ENCODE results near the gene ZEB1.
"Not testable (repeated sequence)": the region's sequence is repeated elsewhere in the genome, so short reads cannot be mapped to it uniquely, and the experiment has no call there.

ZEB1 gene

DNA sequence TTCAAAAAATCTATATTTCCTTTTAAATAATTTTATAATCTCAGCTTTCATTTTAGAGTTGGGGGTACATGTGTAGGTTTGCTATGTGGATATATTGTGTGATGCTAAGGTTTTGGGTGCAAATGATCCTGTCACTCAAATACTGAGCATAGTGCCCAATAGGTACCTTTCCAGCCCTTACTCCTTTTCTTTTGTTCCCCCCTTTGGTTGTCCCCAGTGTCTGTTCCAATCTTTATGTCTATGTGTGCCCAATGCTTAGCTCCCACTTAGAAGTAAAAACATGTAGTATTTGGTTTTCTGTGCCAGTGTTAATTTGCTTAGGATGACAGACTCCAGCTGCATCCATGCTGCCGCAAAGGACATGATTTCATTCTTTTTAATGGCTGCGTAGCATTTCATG lies 103.6 kb downstream of the ZEB1 start:
- DNase-seq (ENCODE audit: low read depth, low spot score): no peak

DNA sequence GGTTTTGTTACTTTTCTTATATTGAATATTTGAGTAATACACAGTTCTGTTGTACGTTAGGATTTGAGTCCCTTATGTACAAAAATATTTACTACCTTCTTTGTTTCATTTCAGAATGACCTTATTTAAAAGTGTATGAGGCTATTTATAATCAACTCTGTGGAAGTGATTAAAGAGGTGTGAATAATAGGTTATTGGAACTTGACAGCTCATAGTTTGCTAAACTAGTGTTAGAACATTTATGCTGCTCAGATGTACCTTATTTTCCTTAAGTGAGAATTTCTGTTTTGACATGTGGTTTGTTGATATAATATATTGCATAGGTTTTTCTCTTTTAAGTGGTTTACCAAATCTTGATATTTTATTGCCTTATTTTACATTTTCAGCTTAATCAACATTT lies 105.5 kb downstream of the ZEB1 start:
- DNase-seq (ENCODE audit: low read depth, low spot score): no peak

DNA sequence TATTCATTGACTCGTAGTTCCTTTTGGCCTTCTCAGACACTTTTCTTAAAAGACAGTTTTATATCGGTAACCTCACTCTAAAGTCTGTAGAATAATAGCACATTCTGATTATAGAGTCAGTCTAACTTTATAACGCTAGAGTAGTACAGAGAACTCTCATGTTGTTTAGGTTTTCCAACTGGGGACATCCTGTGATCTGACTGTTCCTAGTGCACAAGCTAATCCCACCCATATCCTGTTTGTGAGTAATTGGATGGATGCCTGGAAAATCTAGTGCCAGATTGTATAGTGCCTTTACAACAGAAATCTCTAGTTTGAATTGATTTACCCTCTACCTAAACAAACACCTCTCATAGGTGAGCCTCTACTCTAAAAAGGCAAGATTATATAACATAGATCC lies 107.4 kb downstream of the ZEB1 start:
- peak; percentile 33 for DNase-seq (ENCODE audit: low read depth, low spot score)

DNA sequence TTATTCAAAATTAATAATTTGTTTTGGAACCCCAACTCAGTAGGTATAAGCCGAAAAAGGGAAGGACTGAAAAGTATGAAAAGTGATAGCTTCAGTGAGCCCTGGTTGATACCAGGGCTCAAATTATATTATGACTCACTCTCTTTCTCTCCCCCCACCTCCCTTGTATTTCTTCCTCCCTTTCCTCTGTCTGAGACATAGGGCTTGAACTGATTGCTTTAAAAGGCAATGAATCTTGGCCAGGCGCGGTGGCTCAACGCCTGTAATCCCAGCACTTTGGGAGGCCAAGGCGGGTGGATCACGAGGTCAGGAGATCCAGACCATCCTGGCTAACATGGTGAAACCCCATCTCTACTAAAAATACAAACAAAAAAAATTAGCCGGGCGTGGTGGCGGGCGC lies 108.3 kb downstream of the ZEB1 start:
- not testable (repeated sequence) for DNase-seq (ENCODE audit: low read depth, low spot score)

DNA sequence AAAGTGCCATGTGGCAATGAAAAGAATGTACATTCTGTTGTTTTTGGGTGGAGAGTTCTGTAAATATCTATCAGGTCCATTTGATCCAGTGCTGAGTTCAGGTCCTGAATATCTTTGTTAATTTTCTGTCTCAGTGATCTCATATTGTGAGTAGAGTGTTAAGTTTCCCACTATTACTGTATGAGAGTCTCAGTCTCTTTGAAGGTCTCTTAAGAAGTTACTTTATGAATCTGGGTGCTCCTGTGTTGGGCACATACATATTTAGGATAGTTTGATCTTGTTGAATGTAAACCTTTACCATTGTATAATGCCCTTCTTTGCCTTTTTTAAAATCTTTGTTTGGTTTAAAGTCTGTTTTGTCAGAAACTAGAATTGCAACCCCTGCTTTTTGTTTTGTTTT lies 109.5 kb downstream of the ZEB1 start:
- not testable (repeated sequence) for DNase-seq (ENCODE audit: low read depth, low spot score)

DNA sequence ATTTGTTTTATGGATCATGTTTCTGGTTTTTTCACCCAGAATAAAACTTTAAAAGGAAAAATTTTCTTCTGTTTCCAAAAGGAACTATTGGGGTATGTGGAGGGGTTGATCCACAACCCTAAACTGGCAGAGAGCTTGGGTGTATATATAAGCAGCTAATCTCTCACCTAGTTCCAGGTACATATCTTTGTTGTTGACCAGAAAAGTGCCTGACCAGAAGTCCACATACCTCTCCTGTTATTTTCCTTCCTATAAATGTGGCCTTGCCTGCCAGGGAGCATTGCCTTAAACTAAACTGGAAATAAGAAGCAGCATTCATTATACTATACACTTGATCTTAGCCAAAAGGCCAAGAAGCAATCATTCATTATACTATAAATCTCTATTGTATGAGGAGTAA lies 112.0 kb downstream of the ZEB1 start:
- no peak for DNase-seq (ENCODE audit: low read depth, low spot score)

DNA sequence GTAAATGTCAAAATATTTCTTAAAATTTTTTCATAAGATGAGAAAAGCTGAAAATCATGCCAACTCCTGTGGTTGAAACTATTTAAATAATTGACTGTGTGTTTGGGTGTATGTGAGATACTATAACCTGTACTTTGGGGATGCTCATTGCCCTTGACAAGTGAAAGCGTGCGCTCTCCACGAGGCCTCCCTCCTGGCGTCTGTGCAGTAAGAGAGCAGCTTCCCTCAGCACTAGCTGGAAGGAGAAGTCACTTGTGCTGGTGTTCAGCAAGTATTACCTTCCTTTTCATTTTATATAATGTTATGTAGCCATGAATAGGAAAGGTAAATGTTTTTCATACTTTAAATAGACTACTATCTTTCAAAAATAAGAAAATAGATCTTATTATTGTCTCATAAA lies 118.9 kb downstream of the ZEB1 start:
- no peak for DNase-seq (ENCODE audit: low read depth, low spot score)

DNA sequence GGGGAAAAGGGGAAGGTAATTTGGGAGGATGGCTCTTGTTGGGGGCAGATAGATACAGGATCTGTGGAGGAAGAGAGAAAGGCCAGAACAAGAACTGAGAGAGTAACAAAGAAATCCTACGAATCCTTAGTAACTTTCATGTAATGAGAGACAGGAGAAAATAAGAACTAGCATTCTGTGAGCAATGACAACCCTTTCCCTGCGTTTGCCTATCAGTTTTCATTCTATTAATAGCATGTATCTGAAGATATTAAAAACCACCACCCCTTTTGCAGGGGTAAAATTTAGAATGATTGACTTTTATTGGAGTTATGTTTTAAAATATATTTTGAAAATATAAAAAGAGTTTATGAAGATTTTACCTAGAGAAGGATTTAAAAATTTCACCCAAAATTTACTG lies 132.8 kb downstream of the ZEB1 start:
- DNase-seq (ENCODE audit: low read depth, low spot score): no peak

DNA sequence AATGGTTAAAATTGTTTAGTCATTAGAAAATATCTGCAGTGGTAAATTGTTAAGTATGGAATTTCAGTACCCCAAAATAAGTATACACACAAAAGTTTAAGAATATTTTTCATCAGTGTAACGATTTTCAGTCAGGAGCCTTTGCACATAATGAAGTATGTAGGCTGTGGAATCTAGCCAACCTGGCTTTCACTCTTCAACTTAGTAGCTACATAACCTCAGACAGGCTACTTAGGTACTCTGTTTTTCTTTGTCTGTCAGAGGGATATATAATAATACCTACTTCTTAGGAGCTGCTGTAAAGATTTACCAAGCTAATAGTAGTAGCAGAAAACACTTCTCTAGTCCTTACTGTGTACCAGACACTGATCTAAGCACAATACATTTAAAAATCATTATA lies 137.5 kb downstream of the ZEB1 start:
- no peak for DNase-seq (ENCODE audit: low read depth, low spot score)

DNA sequence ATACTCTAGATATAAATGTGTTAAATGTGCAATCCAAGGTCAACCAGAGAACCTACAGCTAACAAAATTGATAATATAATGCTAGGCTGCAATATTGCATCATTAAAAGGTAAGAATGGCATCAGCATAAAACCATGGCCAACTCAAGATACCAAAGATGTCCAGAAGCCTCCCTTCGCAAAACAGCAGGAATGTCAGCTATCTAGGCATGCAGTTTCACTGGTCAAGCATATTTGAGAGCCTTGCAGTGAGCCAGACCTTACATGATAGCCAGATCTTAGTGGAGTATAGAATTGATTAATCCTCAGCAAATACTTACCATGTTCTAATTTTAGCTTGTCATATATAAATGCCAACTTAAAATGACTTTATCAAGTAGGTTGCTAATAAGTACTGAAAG lies 138.8 kb downstream of the ZEB1 start:
- DNase-seq (ENCODE audit: low read depth, low spot score): no peak

DNA sequence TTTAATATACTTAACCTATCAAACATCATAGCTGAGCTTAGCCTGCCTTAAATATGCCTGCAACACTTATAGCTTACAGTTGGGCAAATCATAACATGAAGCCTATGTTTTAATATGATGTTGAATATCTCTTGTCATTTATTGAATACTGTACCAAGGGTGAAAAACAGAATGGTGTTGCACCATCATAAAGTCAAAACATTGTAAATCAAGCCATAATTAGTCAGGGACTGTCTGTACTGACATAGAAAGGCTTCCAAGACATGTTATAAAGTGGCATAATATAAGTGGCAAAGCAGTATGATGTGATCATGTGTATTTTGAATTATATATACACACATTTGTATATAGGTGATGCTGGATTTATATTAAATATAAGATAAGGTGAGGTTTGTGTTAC lies 140.0 kb downstream of the ZEB1 start:
- no peak for DNase-seq (ENCODE audit: low read depth, low spot score)

DNA sequence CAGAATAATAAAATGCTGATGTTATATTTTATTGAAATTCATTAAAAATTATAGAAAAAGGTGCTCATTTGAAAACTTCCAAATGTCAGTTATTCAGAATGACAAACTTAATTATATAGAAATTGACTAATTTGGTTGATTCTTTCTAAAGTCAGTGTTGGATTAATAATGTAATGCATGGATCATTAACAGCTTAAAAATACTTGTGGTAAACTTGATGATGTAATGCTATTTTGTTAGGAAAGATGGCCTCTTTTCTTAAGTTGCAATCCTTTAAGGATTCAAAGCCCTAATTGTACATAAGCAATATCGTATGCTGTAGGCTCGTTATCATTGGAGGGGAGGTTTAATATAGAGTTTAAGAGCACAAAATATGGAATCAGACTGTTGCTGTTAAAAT lies 141.2 kb downstream of the ZEB1 start:
- DNase-seq (ENCODE audit: low read depth, low spot score): no peak

DNA sequence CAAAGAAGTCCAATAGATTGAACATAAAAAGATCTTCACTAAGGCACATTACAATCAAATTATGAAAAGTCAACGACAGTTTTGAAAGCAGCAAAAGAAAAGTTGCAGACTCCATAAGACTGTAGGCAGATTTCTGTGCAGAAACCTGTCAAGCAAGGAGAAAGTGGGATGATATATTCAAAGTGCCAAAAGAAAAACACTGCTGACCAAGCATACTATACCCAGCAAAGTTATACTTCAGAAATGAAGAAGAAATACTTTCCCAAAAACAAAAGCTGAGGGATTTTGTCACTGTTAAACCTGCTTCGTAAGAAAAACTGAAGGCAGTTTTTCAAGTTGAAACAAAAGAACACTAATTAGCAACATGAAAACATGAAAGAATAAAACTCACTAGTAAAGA lies 145.5 kb downstream of the ZEB1 start:
- no peak for DNase-seq (ENCODE audit: low read depth, low spot score)

DNA sequence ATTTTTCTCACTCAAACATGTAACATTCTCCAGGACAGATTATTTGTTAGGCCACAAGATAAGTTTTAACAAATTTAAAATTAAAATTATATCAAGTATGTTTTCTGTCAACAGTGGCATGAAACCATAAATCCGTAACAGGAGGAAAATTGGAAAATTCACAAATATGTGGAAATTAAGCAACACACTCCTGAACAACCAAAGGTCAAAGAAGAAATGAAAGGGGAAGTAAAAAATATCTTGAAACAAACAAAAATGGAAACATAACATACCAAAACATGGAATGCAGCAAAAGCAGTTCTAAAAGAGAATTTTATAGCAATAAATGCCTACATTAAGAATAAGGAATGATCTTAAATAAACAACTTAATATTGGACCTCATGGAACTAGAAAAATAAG lies 147.3 kb downstream of the ZEB1 start:
- no peak for DNase-seq (ENCODE audit: low read depth, low spot score)

DNA sequence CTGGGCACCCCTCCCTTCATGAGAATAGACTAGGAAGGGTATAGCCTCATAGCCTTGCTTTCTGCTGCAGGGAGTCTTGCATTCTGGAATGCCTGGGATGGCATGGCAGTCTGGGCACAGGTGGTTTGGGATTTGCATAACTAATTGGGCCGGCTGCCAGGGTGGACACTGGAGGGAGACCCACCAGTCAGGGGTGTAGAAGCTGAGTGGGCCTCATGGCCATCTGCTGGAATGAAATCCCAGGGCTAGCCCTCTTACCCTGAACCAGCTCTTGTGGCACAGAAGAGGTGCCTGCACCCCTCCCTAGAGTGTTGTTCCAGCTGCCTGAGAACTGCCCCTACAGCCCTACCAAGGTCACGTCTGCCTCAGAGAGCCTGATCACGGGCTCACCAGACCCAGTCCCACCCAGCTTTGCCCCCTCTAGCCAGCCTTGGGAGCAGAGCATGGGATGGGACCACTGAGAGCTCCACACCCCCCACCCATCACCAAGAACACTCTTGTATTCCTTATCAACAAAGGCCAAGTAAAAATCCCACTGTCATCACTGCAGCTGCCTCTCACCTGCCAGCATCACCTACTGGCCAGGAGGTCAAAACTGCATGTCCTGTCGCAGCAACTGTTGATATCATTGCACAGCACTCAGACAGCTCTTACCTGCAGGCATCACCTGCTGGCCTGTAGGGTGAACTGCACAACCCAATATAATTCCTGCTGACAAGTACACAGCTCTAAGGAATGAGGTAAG lies 148.9 kb downstream of the ZEB1 start:
- no peak for DNase-seq (ENCODE audit: low read depth, low spot score)

DNA sequence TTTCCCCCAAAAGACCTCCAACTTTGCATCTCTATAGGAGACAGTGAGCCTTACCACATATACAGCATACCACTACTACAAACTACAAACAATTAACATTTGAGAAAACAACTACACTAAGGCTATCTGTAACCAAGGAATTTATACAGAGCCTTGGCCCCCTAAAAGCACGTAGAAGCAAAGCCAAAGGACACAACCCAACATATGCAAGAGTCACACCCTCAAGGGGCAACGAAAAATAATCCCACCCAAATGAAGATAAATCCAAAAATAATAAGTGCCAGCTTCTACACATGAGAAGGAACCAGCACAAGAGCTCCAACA lies 149.5 kb downstream of the ZEB1 start:
- no peak for DNase-seq (ENCODE audit: low read depth, low spot score)

DNA sequence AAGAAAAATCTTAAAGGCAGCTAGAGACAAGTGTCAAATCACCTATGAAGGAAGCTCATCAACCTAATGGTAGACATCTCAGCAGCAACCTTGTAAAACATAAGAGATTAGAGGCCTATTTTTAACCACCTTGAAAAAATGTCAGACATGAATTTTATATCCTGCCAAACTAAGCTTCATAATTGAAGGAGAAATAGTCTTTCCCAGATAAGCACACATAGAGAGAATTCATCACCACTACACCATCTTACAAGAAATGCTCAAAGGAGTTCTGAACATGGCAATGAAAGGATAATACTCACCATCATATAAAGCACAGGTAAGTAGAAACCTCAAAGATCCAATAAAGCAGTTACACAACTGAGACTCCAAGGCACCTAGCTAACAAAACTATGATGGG lies 156.5 kb downstream of the ZEB1 start:
- no peak for DNase-seq (ENCODE audit: low read depth, low spot score)

DNA sequence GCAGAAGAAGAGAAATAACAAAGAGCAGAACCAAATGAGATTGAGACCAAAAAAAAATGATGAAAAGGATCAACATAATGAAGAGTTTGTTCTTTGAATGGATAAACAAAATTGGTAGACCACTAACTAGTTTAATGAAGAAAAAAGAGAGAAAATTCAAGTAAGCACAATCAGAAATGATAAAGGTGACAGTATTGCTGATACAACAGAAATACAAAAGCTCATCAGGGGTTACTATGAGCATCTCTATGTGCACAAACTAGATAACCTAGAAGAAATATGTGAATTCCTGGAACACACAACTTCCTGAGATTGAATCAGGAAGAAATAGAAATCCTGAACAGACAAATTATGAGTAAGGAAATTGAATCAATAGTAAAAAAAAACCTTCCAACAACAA lies 157.1 kb downstream of the ZEB1 start:
- DNase-seq (ENCODE audit: low read depth, low spot score): no peak

DNA sequence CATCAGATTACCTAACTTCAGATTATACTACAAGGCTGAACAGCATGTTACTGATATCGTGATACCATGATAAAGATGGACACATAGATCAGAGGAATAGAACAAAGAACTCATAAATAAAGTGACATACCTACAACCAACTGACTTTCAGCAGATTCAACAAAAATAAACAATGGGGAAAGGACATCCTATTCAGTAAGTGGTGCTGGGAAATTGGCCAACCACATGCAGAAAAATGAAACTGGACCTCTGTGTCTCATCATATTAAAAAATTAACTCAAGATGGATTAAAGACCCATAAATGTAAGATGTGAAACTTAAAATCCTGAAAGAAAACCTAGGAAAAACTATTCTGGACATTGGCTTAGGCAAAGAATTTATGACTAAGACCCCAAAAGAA lies 158.6 kb downstream of the ZEB1 start:
- no peak for DNase-seq (ENCODE audit: low read depth, low spot score)

DNA sequence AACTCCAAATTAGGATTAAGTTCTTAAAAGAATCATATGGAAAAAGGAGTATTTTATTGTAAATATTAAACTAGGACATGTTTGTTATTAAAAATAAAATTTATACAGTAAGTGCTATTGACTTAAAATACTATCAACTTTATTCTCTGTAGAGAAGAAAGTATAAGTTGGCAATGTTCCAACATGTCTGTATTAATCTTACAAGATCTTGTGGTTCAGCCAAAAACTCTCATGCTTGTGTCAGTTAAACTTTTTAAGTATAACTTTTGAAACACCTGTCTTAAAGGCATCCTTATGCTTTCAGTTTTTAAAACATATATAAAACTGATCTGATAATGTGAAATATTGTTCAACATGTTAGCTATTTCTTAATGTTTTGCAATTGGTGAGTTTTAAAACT lies 160.7 kb downstream of the ZEB1 start:
- DNase-seq (ENCODE audit: low read depth, low spot score): no peak

DNA sequence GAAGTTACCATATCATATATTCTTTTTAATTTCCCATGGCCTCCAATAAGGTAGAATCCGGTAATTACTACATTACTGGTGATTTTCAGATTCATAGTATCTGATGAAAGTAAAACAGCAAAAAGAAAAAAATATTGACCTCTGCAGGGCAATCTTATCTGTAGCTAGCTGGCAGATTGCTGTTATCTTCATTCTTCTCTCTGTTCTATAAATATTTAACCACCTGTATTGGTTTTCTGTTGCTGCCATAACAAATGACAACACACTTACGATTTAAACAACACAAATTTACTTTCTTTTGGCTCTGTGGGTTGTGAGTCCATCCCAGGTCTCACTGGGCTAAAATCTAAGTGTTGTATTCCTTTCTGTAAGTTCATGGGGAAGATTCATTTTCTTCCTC lies 164.5 kb downstream of the ZEB1 start:
- no peak for DNase-seq (ENCODE audit: low read depth, low spot score)

DNA sequence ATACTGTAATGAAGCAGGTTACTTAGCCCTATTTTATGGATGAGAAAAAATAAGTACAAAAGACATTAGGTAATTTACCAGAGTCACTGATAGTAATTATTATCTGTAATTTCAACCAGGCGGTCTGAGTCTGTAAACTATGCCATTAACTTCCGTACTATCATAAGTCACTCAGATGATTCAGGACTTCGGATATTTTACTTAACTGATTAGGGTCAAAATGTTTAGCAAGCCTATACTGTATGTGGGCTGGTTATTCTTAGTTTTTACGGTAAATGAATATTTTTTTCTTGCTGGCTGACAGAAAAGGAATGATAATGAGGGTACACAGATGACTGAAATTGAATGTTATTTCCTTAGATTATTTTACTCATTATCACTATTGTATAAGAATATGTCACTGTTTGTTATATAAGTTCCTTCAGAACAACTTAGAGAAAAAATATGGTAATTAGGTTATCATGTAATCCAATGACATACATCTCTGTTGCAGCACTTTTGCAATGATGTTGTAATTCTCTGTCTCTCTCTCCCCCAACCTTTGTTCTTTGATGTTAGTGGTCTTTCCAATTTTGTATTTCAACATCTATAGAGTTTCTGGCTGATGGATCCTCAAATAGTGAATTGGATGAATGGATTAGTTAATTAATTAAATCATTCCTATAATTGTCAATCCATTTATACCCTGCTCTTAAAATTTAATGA lies 165.6 kb downstream of the ZEB1 start:
- DNase-seq (ENCODE audit: low read depth, low spot score): no peak

DNA sequence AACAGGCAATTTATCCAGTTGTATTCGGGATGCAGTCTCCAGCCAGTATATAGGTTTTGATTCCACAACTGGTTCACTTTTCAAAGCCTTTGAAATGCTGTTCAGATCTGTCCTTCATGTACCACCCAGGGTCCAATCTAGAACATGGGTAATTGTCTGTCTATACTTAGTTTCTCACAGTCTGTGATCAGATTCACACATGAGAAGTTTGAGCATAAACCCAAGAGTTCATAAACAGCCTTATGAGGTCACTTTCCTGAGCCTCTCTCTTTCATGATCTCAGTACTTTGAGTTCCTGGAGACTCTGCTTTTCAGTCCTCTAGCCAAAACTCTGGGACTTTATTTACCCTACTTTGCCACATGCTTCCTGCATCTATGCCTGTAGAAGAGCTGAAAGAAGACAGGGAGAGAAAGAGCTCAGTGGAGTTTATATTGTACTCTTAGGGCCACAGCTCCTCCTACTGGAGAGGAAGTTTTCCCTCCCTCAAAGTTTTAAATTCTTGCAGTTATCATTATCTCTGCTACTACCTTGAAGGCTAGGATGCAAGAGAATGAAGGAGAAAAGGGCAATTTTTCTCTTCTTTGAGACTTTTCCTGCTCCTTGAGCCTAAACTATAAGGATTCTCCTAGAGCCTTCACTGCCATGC lies 172.0 kb downstream of the ZEB1 start:
- DNase-seq (ENCODE audit: low read depth, low spot score): peak; percentile 11
